ENCODE data around the gene LSM12. TPM values are rescaled to one million over a fixed set of nuclear protein-coding genes. Genes with fewer than 3 reads are reported as not detected.

LSM12 gene
- total RNA-seq, 1 experiment from 2014 or later = 52.5 TPM

- POLR2A ChIA-PET (ENCODE audit: low non-redundant PET) = no interaction called here
- Histone ChIP-seq H3K9me3 (ENCODE audit: low read depth, low read length, poor library complexity, severe bottlenecking) (no peaks in the 10 kb centered on the region), H3K27me3 (replicated peaks; ENCODE audit: insufficient read depth, low read depth, low read length, poor library complexity) (no peaks in the 10 kb centered on the region), H3K4me1 (ENCODE audit: insufficient read depth, low read length, poor library complexity, severe bottlenecking) (peaks cover 38% of the 10 kb centered on the region), H3K4me3 (ENCODE audit: low read depth, low read length, poor library complexity, severe bottlenecking) (no peak overlapping the region), H3K36me3 (ENCODE audit: insufficient read depth, low read length, poor library complexity, severe bottlenecking) (no peaks in the 10 kb centered on the region), H3K27ac (ENCODE audit: low read depth, low read length, poor library complexity, severe bottlenecking) (peak overlapping the region; percentile 57)
- no peak for DNase-seq (ENCODE audit: low spot score)
- no TSS peak for BruUV-seq (replicated peaks)
- intact Hi-C loops (cut with micrococcal nuclease; ENCODE audit: unreplicated experiment) = loop anchor here (1.0 to 10.0 kb wide), 2 partner anchors 45 to 107 kb away; partner anchors contain the start of genes LSM12 and NAGS
- CTCF ChIA-PET = interaction anchor here (0.8 kb wide), 1 partner anchor 24 kb away, joined by 3 read pairs; no protein-coding TSS in a partner anchor
- no peak for TF ChIP-seq EZH2 (IDR thresholded peaks at IDR 0.05; ENCODE audit: borderline replicate concordance, low read depth, low read length, poor library complexity, severe bottlenecking)
- no peak for TF ChIP-seq CTCF (conservative IDR thresholded peaks at IDR 0.05; ENCODE audit: low read depth, low read length)
These were observed 45.3 kb upstream of the LSM12 start for GRCh38 chr17:44111777-44112176.

GRCh38 chr17:44110823-44111633 lies 44.6 kb upstream of the LSM12 start:
- Histone ChIP-seq H3K27me3 (replicated peaks; ENCODE audit: insufficient read depth, low read depth, low read length, poor library complexity) (no peaks in the 10 kb centered on the region), H3K9me3 (ENCODE audit: low read depth, low read length, poor library complexity, severe bottlenecking) (no peaks in the 10 kb centered on the region), H3K4me3 (ENCODE audit: low read depth, low read length, poor library complexity, severe bottlenecking) (peak overlapping the region; percentile 33), H3K27ac (ENCODE audit: low read depth, low read length, poor library complexity, severe bottlenecking) (peak overlapping the region; percentile 59), H3K4me1 (ENCODE audit: insufficient read depth, low read length, poor library complexity, severe bottlenecking) (peaks cover 38% of the 10 kb centered on the region), H3K36me3 (ENCODE audit: insufficient read depth, low read length, poor library complexity, severe bottlenecking) (no peaks in the 10 kb centered on the region)
- ChIA-PET POLR2A (ENCODE audit: low non-redundant PET) (interaction anchor here (0.6 kb wide), 1 partner anchor 388 kb away, joined by 5 read pairs; no protein-coding TSS in a partner anchor), CTCF (interaction anchor here (0.6 to 0.8 kb wide), 2 partner anchors 24 to 417 kb away, joined by 3 read pairs; no protein-coding TSS in a partner anchor)
- no TSS peak for BruUV-seq (replicated peaks)
- TF ChIP-seq CTCF (conservative IDR thresholded peaks at IDR 0.05; ENCODE audit: low read depth, low read length) (no peak), EZH2 (IDR thresholded peaks at IDR 0.05; ENCODE audit: borderline replicate concordance, low read depth, low read length, poor library complexity, severe bottlenecking) (no peak)
- DNase-seq (ENCODE audit: low spot score) = peak; percentile 91
- intact Hi-C loops (cut with micrococcal nuclease; ENCODE audit: unreplicated experiment) = loop anchor here (1.0 to 10.0 kb wide), 2 partner anchors 45 to 106 kb away; partner anchors contain the start of genes LSM12 and NAGS

- intact Hi-C loops (cut with micrococcal nuclease; ENCODE audit: unreplicated experiment) = loop anchor here (10.0 kb wide), 1 partner anchor 105 kb away; the partner anchor contains the start of gene NAGS
- Histone ChIP-seq H3K4me3 (ENCODE audit: low read depth, low read length, poor library complexity, severe bottlenecking) (peak overlapping the region; percentile 33), H3K9me3 (ENCODE audit: low read depth, low read length, poor library complexity, severe bottlenecking) (no peaks in the 10 kb centered on the region), H3K27me3 (replicated peaks; ENCODE audit: insufficient read depth, low read depth, low read length, poor library complexity) (no peaks in the 10 kb centered on the region), H3K27ac (ENCODE audit: low read depth, low read length, poor library complexity, severe bottlenecking) (peak overlapping the region; percentile 59), H3K4me1 (ENCODE audit: insufficient read depth, low read length, poor library complexity, severe bottlenecking) (peaks cover 43% of the 10 kb centered on the region), H3K36me3 (ENCODE audit: insufficient read depth, low read length, poor library complexity, severe bottlenecking) (no peaks in the 10 kb centered on the region)
- CTCF ChIA-PET = no interaction called here
- POLR2A ChIA-PET (ENCODE audit: low non-redundant PET) = no interaction called here
- no peak for DNase-seq (ENCODE audit: low spot score)
- TF ChIP-seq CTCF (conservative IDR thresholded peaks at IDR 0.05; ENCODE audit: low read depth, low read length) (no peak), EZH2 (IDR thresholded peaks at IDR 0.05; ENCODE audit: borderline replicate concordance, low read depth, low read length, poor library complexity, severe bottlenecking) (no peak)
- no TSS peak for BruUV-seq (replicated peaks)
These were observed 43.7 kb upstream of the LSM12 start for GRCh38 chr17:44110011-44110686.
